ENCODE measurements around the gene UBE2E2.

UBE2E2 gene

DNA sequence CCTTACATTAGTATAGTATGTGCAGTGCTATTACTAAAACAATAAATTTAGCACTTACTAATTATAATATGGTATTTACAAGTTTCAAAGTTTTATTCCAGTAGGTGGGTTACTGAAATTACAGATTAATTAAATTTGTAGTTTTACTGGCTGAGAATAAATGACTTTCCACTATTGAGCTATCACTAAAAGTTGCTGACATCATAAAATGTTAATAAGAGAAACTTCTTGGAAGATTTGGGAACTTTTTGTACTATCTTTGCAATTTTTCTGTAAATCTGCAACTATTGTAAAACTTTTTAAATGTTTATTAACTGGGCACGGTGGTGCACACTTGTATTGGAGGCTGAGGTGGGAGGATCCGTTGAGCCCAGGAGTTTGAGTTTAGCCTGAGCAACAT, 247.7 kb downstream of the UBE2E2 start:
- DNase-seq: no peak

DNA sequence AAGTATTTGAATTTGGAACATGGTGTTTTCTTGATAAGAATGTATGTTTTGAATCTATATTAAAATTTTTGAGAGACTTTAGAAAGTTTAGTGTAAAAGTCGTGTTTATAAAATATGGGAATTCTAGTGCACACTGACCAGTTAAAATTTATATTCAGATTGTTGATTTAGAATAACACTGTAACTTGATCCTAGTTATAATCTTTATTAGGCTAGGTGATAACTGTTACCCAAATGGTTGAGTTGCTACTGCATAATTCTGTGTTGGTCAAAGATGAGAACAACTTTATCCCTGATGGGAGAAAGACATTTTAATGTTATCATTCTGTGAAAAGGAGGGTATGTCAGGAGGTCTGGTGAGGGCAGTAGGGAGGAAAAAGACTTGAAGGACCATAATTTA, 249.3 kb downstream of the UBE2E2 start:
- no peak for DNase-seq

- DNase-seq: no peak
Observed at GRCh38 chr3:23455084-23455483, 252.0 kb downstream of the UBE2E2 start.

DNA sequence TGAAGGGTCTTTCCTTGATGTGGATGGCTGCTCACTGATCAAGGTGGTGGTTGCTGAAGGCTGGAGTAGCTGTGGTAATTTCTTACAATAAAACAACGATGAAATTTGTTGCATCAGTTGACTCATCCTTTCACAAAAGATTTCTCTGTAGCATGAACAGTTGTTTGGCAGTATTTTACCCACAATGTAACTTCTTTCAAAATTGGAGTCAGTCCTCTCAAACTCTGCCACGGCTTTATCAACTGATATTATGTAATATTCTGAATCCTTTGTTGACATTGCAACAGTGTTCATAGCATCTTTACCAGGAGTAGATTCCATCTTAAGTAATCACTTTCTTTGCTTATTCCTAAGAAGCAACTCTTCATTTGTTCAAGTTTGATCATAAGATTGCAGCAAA, 252.6 kb downstream of the UBE2E2 start:
- no peak for DNase-seq

DNA sequence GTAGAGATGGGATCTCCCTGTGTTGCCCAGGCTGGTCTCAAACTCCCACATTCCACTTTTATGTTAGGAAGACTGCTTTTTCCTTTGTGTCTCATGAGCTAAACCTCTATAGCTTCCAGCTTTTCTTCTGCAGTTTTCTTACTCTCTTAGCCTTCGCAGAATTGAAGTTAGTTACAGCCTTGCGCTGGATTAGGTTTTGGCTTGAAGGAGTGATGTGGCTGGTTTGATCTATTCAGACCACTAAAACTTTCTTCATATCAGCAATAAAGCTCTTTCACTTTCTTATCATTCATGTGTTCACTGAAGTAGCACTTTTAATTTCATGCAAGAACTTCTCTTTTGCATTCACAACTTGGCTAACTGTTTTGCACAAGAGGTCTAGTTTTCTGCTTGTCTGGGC, 254.6 kb downstream of the UBE2E2 start:
- DNase-seq: no peak

DNA sequence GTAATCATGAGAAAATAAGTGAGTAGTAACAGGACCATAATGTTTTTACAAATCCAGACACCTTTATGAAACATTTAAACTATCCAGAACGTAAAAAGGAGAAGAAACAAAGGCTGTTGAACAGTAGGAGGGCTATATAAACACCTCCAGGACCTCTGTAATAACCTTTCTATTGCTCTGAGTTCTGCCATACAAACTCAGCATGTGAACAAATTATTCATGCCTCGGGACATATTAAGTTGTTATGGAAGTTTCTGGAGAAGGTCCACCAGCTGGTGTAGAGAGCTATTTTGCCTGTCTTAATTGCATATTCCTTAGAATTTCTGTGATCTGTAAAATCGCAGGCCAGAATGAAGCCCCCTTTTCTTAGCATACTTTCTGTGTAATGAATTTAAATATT, 256.3 kb downstream of the UBE2E2 start:
- DNase-seq: no peak

- DNase-seq: no peak
Observed at GRCh38 chr3:23459889-23460546, 256.9 kb downstream of the UBE2E2 start.

- no peak for DNase-seq
Observed at GRCh38 chr3:23461069-23461468, 257.9 kb downstream of the UBE2E2 start.

DNA sequence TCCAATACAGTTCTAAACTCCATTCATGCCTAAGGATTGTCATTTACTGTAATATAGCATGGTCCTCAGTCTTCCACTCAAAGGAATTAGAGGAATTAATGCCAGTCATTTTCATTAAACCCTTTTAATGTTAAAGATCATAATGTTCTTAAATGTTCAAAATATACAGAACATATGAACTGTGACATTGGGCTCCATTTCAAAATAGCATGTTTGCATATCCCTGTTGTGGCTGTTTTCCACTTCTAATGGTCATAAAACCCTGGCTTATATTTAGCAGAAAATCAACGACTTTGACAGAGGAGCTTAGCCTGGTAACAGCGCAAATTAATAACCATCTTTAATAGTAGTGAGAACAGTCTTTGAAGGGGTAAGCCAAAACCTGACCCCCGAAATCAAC, 260.7 kb downstream of the UBE2E2 start:
- DNase-seq: no peak

DNA sequence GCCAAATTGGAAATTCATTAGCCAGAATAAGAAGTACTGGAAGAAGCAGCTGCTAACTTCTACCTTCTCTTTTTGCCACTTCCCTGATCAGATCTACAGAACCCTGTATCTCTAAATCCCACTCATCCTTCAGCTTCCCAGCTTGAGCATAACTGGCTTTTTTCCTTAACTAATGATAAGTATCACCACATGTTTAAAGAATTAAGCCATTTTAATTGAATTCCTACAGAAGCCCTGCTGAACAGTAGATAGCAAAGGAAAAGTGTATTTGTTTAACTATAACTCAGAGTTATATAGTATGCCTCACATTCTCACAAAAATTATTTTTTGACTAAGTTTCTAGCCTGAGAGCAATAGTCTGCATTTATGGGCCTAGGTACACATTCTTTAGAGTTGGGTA, 262.4 kb downstream of the UBE2E2 start:
- DNase-seq: no peak

DNA sequence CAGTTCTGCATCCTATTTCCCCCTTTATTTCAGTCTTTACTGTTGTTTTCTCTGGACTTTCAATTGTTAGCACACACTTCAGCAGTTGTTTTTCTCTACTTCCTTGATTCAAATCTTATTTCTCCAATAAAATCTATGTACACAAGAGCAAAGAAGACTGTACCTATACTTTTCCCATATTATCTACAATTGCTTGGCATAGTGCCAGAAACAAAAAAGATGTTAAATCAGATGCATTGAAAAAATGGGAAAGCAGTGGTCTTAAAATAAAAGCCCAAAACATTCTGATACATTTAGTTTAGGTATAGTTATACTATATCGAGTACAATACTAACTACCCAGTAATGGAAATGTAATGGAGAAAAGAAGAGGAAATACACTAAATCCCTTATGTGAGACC, 265.1 kb downstream of the UBE2E2 start:
- DNase-seq: no peak

DNA sequence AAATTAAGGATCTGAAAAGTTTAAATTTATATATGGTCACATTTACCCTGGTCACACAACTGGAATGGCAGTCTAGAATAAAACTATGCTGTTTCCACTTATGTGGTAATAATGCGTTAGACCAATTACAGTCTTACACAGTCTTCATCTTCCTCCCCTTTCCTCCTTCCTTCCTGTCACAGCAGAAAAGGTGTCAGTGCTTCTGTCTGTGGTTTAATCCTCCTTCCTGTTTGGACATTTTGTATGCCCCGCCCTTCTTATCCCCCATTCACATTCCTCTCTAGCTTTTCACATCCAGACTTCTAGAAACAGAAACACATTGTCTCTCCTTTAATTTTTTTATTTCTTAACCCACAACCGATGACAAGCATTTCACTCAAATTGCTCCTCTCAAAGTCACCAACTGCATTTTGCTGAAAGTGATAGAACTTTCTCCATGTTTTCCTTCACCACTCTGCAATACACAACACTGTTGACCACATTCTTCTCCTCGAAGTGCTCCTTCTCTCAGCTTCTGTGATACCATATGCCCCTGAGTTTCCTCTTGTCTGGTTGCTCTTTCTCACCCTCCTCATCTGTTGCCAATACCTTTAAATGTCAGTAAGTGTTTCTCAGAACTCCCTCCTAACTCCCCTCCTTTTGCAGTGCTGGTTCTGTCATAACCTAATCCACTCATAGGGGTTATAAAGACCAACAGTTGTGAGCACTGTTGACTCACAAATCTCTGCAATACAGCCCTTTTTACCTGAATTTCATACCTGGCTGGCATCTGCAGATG, 271.6 kb downstream of the UBE2E2 start:
- DNase-seq: no peak

- no peak for DNase-seq
Observed at GRCh38 chr3:23475446-23475845, 272.3 kb downstream of the UBE2E2 start.

DNA sequence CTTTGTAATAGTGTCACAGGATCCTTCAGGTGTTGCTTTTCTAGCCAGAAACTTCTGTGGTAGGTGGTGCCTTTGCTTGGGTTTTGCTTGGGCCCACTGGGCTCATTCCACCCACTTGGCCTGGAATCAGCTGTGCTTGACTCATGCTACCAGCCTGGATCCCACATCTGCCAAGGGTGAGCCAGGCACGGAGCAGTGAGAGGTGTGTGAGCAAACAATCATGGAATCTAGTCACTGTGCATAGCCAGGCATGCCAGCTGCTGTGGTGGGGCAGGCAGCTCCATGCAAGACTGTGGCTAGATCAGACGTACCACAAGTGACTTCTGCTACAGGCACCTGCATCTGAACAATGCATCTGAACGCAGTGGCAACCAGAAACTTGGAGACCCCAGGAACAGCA, 275.9 kb downstream of the UBE2E2 start:
- no peak for DNase-seq

- DNase-seq: no peak
Observed at GRCh38 chr3:23479615-23480328, 276.6 kb downstream of the UBE2E2 start.

- DNase-seq: no peak
Observed at GRCh38 chr3:23480329-23480714, 277.2 kb downstream of the UBE2E2 start.

GRCh38 chr3:23481011-23481615, 278.0 kb downstream of the UBE2E2 start:
- DNase-seq: no peak

DNA sequence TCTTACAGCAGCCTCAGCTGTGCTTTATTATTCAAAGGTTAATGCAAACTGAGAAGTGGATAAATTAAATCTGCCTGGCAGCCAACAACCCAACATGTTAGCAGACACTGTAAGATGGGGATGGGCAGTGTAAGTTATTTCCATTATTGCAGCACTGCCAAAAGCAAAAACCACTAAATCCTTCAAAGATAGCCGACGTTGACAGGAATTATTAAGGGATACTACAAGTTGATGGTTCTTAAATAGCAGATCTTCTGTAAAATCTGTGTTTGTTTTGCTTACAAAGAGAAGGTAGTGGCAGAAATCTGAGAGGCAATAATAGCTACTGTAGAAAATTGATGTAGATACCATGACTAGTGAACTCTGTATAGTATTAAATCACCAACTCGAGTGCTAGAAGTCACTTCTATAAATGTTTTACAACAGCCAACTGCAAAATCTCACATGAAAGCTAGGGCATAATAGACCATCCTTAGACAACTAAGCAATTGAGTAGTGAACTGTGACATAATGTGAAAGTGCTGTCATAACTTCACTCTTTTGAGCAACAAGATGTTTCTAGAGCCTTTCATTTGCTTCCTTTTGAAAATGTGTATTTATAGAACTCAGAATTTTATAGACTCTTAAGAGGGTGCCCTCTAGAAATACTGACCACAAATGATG, 278.6 kb downstream of the UBE2E2 start:
- DNase-seq: no peak

GRCh38 chr3:23484386-23484785, 281.3 kb downstream of the UBE2E2 start:
- DNase-seq: no peak

GRCh38 chr3:23485922-23486321, 282.8 kb downstream of the UBE2E2 start:
- no peak for DNase-seq

DNA sequence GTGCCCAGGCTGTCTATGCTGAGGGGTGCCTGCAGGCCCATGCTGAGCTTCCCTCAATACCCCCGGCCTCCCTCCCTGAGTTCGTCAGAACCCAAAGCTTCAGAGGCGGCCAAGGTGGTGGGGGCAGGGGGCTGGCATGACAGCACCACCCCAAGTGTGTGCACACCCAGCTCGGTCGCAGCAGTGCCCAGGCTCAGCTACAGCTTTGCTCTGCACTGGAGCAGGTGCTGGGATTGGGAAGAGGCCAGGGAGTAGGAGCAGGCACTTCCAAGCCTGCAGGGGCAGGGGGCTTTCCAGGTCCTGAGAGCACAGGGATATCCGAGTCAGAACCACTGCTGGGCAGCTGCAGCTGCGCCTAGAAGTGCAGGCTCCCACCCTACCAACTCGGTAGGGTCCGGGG, 283.9 kb downstream of the UBE2E2 start:
- DNase-seq: no peak

- DNase-seq: no peak
Observed at GRCh38 chr3:23488618-23489017, 285.5 kb downstream of the UBE2E2 start.
